GM12872 (cell line): ENCODE data around the gene ITGA4.

Source experiments
- TF ChIP-seq, protein P1 (sequence below): IDR thresholded peaks from 3 replicates; pipeline ENCODE4 v1.5.1; 2011; ENCODE audit warnings: low read depth, mild to moderate bottlenecking, low read length, moderate library complexity; ENCODE audit not compliant: insufficient read depth

ITGA4 gene

GRCh38 chr2:181467966-181468707 lies 11.0 kb downstream of the ITGA4 start:
- TF ChIP-seq, protein P1, sequence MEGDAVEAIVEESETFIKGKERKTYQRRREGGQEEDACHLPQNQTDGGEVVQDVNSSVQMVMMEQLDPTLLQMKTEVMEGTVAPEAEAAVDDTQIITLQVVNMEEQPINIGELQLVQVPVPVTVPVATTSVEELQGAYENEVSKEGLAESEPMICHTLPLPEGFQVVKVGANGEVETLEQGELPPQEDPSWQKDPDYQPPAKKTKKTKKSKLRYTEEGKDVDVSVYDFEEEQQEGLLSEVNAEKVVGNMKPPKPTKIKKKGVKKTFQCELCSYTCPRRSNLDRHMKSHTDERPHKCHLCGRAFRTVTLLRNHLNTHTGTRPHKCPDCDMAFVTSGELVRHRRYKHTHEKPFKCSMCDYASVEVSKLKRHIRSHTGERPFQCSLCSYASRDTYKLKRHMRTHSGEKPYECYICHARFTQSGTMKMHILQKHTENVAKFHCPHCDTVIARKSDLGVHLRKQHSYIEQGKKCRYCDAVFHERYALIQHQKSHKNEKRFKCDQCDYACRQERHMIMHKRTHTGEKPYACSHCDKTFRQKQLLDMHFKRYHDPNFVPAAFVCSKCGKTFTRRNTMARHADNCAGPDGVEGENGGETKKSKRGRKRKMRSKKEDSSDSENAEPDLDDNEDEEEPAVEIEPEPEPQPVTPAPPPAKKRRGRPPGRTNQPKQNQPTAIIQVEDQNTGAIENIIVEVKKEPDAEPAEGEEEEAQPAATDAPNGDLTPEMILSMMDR = no peak

- TF ChIP-seq, protein P1 = no peak
These were observed 11.6 kb downstream of the ITGA4 start for GRCh38 chr2:181468811-181469210.

DNA sequence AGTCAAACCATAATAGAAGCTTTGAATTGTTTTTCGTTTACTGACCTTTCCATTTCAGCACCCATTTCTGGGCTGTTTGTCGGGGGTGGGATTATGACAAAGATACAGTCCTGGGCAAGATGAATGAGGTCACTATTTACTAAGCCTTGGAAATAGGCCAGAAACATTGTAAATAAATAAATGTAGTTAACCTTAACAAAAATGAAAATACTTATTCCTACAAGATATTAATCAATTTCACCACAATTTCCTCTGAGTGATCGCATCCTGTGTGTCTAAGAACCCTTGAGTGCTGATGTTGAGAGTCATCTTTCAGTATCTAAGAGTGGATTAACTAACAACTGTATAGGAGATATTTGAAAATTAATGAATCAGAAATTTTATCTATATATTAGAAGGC lies 14.0 kb downstream of the ITGA4 start:
- TF ChIP-seq, protein P1 = no peak

GRCh38 chr2:181471783-181472182 lies 14.6 kb downstream of the ITGA4 start:
- TF ChIP-seq, protein P1 = no peak

DNA sequence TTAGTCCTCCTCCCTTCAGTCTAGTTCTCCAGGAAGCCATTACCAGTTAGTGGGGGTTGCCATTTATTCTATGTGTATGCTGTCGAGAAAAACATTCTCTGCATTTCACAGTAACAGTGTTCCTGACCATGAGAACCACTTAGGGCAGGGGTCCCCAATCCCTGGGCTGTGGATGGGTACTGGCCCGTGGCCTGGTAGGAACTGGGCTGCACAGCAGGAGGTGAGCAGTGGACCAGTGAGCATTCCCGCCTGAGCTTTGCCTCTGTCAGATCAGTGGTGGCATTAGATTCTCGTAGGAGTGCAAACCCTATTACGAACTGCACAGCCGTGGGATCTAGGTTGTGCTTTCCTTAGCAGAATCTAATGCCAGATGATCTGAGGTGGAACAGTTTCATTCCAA lies 15.8 kb downstream of the ITGA4 start:
- TF ChIP-seq, protein P1 = no peak

GRCh38 chr2:181474222-181474881 lies 17.2 kb downstream of the ITGA4 start:
- TF ChIP-seq, protein P1 = no peak

DNA sequence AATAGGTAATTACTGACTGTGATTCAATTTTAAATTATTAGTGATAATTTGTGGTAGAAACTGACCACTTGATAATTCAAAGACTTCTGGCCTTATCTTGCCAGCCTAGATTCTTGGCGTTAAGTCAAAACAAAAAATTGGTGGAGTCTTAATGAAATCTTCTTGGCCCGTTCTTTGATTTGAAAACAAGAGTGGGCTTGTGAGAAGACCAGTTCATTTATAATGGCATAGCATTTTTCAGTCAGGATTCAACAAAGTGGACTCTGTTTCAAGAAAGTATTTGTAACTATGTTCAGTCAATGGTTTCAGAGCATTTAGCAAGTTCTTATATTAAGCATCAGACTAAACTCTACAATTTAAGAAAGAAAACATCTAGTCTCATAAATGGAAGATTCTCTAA lies 26.0 kb downstream of the ITGA4 start:
- TF ChIP-seq, protein P1 = no peak
